ENCODE results near the gene DISC1.
A peak's percentile ranks its signal among the peaks of the same experiment; 100 is the strongest.

DNA sequence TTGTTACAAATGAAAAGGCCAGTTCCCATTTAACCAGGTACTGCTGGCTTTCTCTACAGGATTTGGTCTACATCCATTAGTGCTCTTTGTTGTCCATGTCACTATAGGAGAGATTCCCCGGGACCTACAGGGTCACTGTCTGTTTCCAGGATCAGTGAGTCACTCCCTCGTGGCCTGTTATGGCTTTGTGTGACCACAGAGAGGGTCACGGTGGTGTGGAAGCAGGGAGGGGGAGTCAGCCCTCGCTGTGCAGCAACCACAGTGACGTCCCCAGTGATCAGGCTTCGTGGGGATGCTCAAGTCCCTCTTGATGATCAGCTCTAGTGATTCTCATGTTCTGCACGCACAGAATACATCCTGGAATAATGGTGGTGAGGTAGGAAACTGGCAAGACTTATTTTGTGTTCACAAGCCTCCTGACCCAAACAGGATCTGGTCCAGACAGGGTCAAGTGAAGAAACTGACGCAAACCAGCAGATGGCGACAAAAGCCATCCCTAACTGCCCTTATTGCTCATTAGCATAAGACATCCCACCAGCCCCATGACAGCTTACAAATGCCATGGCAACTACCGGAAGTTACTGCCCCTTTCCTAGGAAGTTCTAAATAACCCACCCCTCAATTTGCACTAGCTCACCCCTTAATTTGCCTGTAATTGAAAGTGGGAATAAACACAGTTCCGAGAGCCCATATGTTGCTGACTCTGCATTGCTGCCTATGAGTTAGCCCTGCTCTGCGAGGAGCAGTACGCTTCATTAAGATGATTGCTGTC, 98.5 kb downstream of the DISC1 start:
- TF ChIP-seq, protein P1, sequence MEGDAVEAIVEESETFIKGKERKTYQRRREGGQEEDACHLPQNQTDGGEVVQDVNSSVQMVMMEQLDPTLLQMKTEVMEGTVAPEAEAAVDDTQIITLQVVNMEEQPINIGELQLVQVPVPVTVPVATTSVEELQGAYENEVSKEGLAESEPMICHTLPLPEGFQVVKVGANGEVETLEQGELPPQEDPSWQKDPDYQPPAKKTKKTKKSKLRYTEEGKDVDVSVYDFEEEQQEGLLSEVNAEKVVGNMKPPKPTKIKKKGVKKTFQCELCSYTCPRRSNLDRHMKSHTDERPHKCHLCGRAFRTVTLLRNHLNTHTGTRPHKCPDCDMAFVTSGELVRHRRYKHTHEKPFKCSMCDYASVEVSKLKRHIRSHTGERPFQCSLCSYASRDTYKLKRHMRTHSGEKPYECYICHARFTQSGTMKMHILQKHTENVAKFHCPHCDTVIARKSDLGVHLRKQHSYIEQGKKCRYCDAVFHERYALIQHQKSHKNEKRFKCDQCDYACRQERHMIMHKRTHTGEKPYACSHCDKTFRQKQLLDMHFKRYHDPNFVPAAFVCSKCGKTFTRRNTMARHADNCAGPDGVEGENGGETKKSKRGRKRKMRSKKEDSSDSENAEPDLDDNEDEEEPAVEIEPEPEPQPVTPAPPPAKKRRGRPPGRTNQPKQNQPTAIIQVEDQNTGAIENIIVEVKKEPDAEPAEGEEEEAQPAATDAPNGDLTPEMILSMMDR (IDR thresholded peaks at IDR 0.05) = peak in 3 of 7 experiments; percentile 8 to 17 (median 14)
- TF ChIP-seq POLR2A (IDR thresholded peaks at IDR 0.05) = no peak
